Hepatocyte (in vitro differentiated cells): ENCODE measurements around the gene LBHD2.

Source experiments
- CTCF ChIP-seq: fragments of 200-600 bp; sonication (generic); IDR thresholded peaks from 2 replicates; pipeline ENCODE4 v1.5.1; 2016; ENCODE audit warnings: antibody characterized with exemption, mild to moderate bottlenecking; ENCODE audit not compliant: poor library complexity
- EZH2 ChIP-seq: fragments of 200-600 bp; sonication (generic); IDR thresholded peaks from 2 replicates; pipeline ENCODE4 v1.6.1; 2016; ENCODE audit warnings: antibody characterized with exemption, mild to moderate bottlenecking, borderline replicate concordance
- EZH2phosphoT487 ChIP-seq: fragments of 200-600 bp; sonication (generic); IDR thresholded peaks from one replicate; pipeline ENCODE4 v1.6.1; 2018; ENCODE audit warnings: antibody characterized with exemption, mild to moderate bottlenecking, low read depth, moderate library complexity; ENCODE audit not compliant: unreplicated experiment, severe bottlenecking

GRCh38 chr14:103041464-103041863 is 42.5 kb upstream of the LBHD2 start:
- TF ChIP-seq CTCF (no peak), EZH2phosphoT487 (no peak), EZH2 (no peak)
